Measurements from ENCODE around the gene BIRC6.

DNA sequence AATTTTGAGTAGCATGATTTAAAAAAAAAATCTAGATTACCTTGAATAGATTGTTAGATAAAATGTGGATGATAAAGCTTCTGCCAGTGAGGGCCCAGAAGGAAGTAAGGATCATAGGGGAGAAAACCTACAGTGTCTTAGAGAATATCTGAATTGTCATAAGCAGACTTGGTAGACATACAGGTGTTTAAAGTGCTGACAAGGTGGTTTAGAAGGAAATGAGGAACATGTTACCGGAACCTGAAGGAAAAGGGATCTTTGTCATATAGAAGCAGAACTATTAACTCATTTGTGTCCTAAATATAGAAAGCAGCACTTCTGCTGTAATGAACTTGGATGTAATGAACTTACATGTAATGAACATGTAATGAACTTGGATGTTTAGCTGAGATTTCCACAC, 176.1 kb downstream of the BIRC6 start:
- TF ChIP-seq, protein P1, sequence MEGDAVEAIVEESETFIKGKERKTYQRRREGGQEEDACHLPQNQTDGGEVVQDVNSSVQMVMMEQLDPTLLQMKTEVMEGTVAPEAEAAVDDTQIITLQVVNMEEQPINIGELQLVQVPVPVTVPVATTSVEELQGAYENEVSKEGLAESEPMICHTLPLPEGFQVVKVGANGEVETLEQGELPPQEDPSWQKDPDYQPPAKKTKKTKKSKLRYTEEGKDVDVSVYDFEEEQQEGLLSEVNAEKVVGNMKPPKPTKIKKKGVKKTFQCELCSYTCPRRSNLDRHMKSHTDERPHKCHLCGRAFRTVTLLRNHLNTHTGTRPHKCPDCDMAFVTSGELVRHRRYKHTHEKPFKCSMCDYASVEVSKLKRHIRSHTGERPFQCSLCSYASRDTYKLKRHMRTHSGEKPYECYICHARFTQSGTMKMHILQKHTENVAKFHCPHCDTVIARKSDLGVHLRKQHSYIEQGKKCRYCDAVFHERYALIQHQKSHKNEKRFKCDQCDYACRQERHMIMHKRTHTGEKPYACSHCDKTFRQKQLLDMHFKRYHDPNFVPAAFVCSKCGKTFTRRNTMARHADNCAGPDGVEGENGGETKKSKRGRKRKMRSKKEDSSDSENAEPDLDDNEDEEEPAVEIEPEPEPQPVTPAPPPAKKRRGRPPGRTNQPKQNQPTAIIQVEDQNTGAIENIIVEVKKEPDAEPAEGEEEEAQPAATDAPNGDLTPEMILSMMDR (optimal IDR thresholded peaks at IDR 0.05 in 1 of 3, IDR thresholded peaks at IDR 0.05 in 1 of 3, conservative IDR thresholded peaks at IDR 0.05 in 1 of 3; ENCODE audit: extremely low read depth in 1 of 3, insufficient read depth in 2 of 3, low read length in 3 of 3) = no peak
- TF ChIP-seq EZH2 (IDR thresholded peaks at IDR 0.05; ENCODE audit: low read length) = no peak
